Hepatocyte (in vitro differentiated cells): Measurements from ENCODE around the gene TRIM37. TPM values are rescaled to one million over a fixed set of nuclear protein-coding genes. Genes with fewer than 3 reads are reported as not detected.

Experiments
- DNase-seq: peaks from one replicate; pipeline ENCODE4 v3.0.0-alpha.2; 2016; ENCODE audit warnings: low spot score
- H2AFZ ChIP-seq: fragments of 200-600 bp; sonication (generic); 2 replicates; pipeline ENCODE4 v1.6.0; 2016; ENCODE audit warnings: antibody characterized with exemption, mild to moderate bottlenecking
- H3K27ac ChIP-seq: fragments of 200-600 bp; sonication (generic); 2 replicates; pipeline ENCODE4 v1.5.1; 2016; ENCODE audit warnings: mild to moderate bottlenecking
- H3K27me3 ChIP-seq: fragments of 200-600 bp; sonication (generic); 2 replicates; pipeline ENCODE4 v1.6.1; 2016
- H3K36me3 ChIP-seq: fragments of 200-600 bp; sonication (generic); replicated peaks from 2 replicates; pipeline ENCODE4 v1.5.1; 2016; ENCODE audit warnings: low read depth; ENCODE audit not compliant: insufficient read depth
- H3K4me1 ChIP-seq: fragments of 200-600 bp; sonication (generic); 2 replicates; pipeline ENCODE4 v1.5.1; 2016; ENCODE audit warnings: mild to moderate bottlenecking, moderate library complexity; ENCODE audit not compliant: insufficient read depth
- H3K4me2 ChIP-seq: fragments of 200-600 bp; sonication (generic); 2 replicates; pipeline ENCODE4 v1.6.0; 2016
- H3K4me3 ChIP-seq: fragments of 200-600 bp; sonication (generic); 2 replicates; pipeline ENCODE4 v1.5.1; 2016; ENCODE audit warnings: mild to moderate bottlenecking
- H3K79me2 ChIP-seq: fragments of 200-600 bp; sonication (generic); 2 replicates; pipeline ENCODE4 v1.6.0; 2017; ENCODE audit warnings: mild to moderate bottlenecking
- H3K9me2 ChIP-seq: fragments of 200-600 bp; sonication (generic); replicated peaks from 2 replicates; pipeline ENCODE4 v1.6.0; 2017; ENCODE audit warnings: mild to moderate bottlenecking; ENCODE audit not compliant: insufficient read depth
- H3K9me3 ChIP-seq: fragments of 200-600 bp; sonication (generic); 2 replicates; pipeline ENCODE4 v1.5.1; 2016; ENCODE audit warnings: low read depth, mild to moderate bottlenecking
- H4K20me1 ChIP-seq: fragments of 200-600 bp; sonication (generic); 2 replicates; pipeline ENCODE4 v1.6.0; 2016; ENCODE audit warnings: mild to moderate bottlenecking; ENCODE audit not compliant: insufficient read depth, poor library complexity, severe bottlenecking
- EZH2 ChIP-seq: fragments of 200-600 bp; sonication (generic); IDR thresholded peaks from 2 replicates; pipeline ENCODE4 v1.6.1; 2016; ENCODE audit warnings: antibody characterized with exemption, mild to moderate bottlenecking, borderline replicate concordance
- EZH2phosphoT487 ChIP-seq: fragments of 200-600 bp; sonication (generic); IDR thresholded peaks from one replicate; pipeline ENCODE4 v1.6.1; 2018; ENCODE audit warnings: antibody characterized with exemption, mild to moderate bottlenecking, low read depth, moderate library complexity; ENCODE audit not compliant: unreplicated experiment, severe bottlenecking
- WGBS: methylation state at CpG from one replicate; pipeline ENCODE4 v1.1.6; 2016; ENCODE audit warnings: low lambda C conversion rate; ENCODE audit errors: missing lambda C conversion rate; 5-methylcytosine and 5-hydroxymethylcytosine counted together
- polyA plus RNA-seq: library from polyadenylated mRNA; unstranded; fragments of >200 nt; fragmentation: Nextera tagmentation; extraction: Ambion mirVana; gene quantifications from 2 replicates; pipeline ENCODE4 v1.2.1, GENCODE V29; 2016
- total RNA-seq: library from RNA; depleted of rRNA; stranded (reverse); fragments of >200 nt; gene quantifications from 2 replicates; pipeline ENCODE4 v1.2.3, GENCODE V29; 2014
- TF ChIP-seq, protein P1 (sequence below): fragments of 200-600 bp; sonication (generic); IDR thresholded peaks from 2 replicates; pipeline ENCODE4 v1.5.1; 2016; ENCODE audit warnings: antibody characterized with exemption, mild to moderate bottlenecking; ENCODE audit not compliant: poor library complexity

The TRIM37 gene
- total and polyA plus RNA-seq, 2 experiments from 2014 or later, result 9.7 to 20.3 TPM

DNA sequence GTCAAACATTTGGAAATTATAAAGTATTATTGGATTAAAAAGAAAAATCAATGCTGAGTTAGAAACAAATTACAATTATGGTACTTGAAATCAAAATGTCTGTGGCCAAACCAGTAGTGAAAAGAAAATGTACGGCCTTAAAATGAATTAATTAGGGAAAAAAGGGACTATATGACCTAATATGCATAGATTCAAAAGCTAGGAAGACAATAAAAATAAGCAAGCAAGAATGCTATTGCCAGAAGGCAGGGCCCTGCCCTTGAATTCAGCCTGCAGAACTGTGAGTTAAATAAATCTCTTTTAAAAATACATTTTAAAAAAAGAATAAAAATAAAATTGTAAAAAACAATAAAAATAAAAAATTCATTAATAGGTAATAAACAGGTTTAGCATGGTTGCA lies 88.7 kb downstream of the TRIM37 start:
- Histone ChIP-seq H4K20me1 (no peaks in the 10 kb centered on the region), H3K4me1 (no peaks in the 10 kb centered on the region)
- TF ChIP-seq, protein P1, sequence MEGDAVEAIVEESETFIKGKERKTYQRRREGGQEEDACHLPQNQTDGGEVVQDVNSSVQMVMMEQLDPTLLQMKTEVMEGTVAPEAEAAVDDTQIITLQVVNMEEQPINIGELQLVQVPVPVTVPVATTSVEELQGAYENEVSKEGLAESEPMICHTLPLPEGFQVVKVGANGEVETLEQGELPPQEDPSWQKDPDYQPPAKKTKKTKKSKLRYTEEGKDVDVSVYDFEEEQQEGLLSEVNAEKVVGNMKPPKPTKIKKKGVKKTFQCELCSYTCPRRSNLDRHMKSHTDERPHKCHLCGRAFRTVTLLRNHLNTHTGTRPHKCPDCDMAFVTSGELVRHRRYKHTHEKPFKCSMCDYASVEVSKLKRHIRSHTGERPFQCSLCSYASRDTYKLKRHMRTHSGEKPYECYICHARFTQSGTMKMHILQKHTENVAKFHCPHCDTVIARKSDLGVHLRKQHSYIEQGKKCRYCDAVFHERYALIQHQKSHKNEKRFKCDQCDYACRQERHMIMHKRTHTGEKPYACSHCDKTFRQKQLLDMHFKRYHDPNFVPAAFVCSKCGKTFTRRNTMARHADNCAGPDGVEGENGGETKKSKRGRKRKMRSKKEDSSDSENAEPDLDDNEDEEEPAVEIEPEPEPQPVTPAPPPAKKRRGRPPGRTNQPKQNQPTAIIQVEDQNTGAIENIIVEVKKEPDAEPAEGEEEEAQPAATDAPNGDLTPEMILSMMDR, result no peak
- TF ChIP-seq EZH2, result no peak
- TF ChIP-seq EZH2phosphoT487, result no peak

GRCh38 chr17:59011975-59012374 lies 94.7 kb downstream of the TRIM37 start:
- Histone ChIP-seq H3K9me2 (no peaks in the 10 kb centered on the region), H2AFZ (no peak overlapping the region), H3K4me3 (no peak overlapping the region), H3K79me2 (no peaks in the 10 kb centered on the region), H3K9me3 (no peaks in the 10 kb centered on the region), H3K4me2 (no peak overlapping the region), H4K20me1 (no peaks in the 10 kb centered on the region), H3K4me1 (no peaks in the 10 kb centered on the region), H3K27ac (no peak overlapping the region), H3K27me3 (no peaks in the 10 kb centered on the region), H3K36me3 (no peaks in the 10 kb centered on the region)
- TF ChIP-seq EZH2phosphoT487, result no peak
- TF ChIP-seq, protein P1, result no peak
- no peak for TF ChIP-seq EZH2
- whole genome bisulfite sequencing, result 100% methylated on average over 2 of the region's 2 CpGs
- DNase-seq, result no peak

More for the DNA sequence above, 88.7 kb downstream of the TRIM37 start:
- Histone ChIP-seq H3K9me3 (no peaks in the 10 kb centered on the region), H2AFZ (no peak overlapping the region), H3K9me2 (no peaks in the 10 kb centered on the region), H3K4me2 (no peak overlapping the region), H3K27ac (no peak overlapping the region), H3K36me3 (no peaks in the 10 kb centered on the region), H3K4me3 (no peak overlapping the region), H3K79me2 (no peaks in the 10 kb centered on the region), H3K27me3 (no peaks in the 10 kb centered on the region)
- DNase-seq, result no peak
- WGBS, result 97% methylated on average over 1 of the region's 1 CpG

DNA sequence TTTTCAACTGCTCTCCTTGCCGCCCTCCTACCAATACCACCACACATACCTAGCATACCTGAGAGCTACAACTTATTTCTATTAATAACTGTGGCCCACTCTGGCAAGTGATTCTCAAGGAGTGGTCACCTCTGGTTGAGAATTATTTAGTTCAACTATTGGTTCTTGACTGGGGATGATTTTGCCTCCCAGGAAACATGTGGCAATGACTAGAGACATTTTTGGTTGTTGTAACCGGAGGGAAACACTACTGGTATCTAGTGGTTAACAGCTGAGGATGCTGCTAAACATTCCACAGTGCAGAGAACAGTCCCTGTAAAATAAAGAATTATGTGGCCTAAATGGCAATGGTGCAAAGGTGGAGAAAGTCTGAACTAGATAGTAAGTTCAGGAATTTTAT lies 96.7 kb downstream of the TRIM37 start:
- H3K4me2 ChIP-seq, result no peak overlapping the region
- no peaks in the 10 kb centered on the region for H3K27me3 ChIP-seq
- H3K79me2 ChIP-seq, result no peaks in the 10 kb centered on the region
- no peak overlapping the region for H3K4me3 ChIP-seq
- H3K36me3 ChIP-seq, result no peaks in the 10 kb centered on the region
- H3K9me2 ChIP-seq, result no peaks in the 10 kb centered on the region
- no peak overlapping the region for H2AFZ ChIP-seq
- no peak for DNase-seq
- H3K4me1 ChIP-seq, result no peaks in the 10 kb centered on the region
- H3K27ac ChIP-seq, result no peak overlapping the region
- TF ChIP-seq EZH2phosphoT487 (no peak), EZH2 (no peak)
- TF ChIP-seq, protein P1, result no peak
- 94% methylated on average over 2 of the region's 2 CpGs for WGBS
- H4K20me1 ChIP-seq, result no peaks in the 10 kb centered on the region
- no peaks in the 10 kb centered on the region for H3K9me3 ChIP-seq

GRCh38 chr17:59008737-59009136 lies 97.9 kb downstream of the TRIM37 start:
- Histone ChIP-seq H3K27me3 (no peaks in the 10 kb centered on the region), H3K79me2 (no peaks in the 10 kb centered on the region), H3K27ac (no peak overlapping the region), H3K36me3 (no peaks in the 10 kb centered on the region), H4K20me1 (no peaks in the 10 kb centered on the region), H3K4me2 (no peak overlapping the region), H3K9me3 (no peaks in the 10 kb centered on the region), H3K4me1 (no peaks in the 10 kb centered on the region), H3K4me3 (no peak overlapping the region), H2AFZ (no peak overlapping the region), H3K9me2 (no peaks in the 10 kb centered on the region)
- TF ChIP-seq EZH2phosphoT487 (no peak), EZH2 (no peak)
- TF ChIP-seq, protein P1, result no peak
- 94% methylated on average over 2 of the region's 2 CpGs for WGBS
- no peak for DNase-seq
